Neuronal stem cell (in vitro differentiated cells): ENCODE measurements around the gene UBL7.

ENCODE experiments used
- DNase-seq: peaks from one replicate; pipeline ENCODE4 v3.0.0-alpha.2; 2013; ENCODE audit warnings: low spot score
- H2AFZ ChIP-seq: one replicate; pipeline ENCODE4 v1.6.1; 2013; ENCODE audit warnings: mild to moderate bottlenecking, low read length, inconsistent platforms
- H2AK5ac ChIP-seq: 2 replicates; pipeline ENCODE4 v1.6.1; 2013; ENCODE audit warnings: low read depth, mild to moderate bottlenecking, inconsistent platforms, low read length, moderate library complexity, mixed read lengths
- H2BK120ac ChIP-seq: 2 replicates; pipeline ENCODE4 v1.6.1; 2013; ENCODE audit warnings: low read depth, mild to moderate bottlenecking, inconsistent platforms, low read length, moderate library complexity, mixed read lengths
- H2BK12ac ChIP-seq: one replicate; pipeline ENCODE4 v1.6.1; 2013; ENCODE audit warnings: low read length, inconsistent platforms
- H2BK15ac ChIP-seq: 2 replicates; pipeline ENCODE4 v1.6.1; 2013; ENCODE audit warnings: mild to moderate bottlenecking, low read length, inconsistent platforms, mixed read lengths
- H2BK5ac ChIP-seq: one replicate; pipeline ENCODE4 v1.6.1; 2013; ENCODE audit warnings: inconsistent platforms, mild to moderate bottlenecking, low read length, moderate library complexity
- H3K14ac ChIP-seq: one replicate; pipeline ENCODE4 v1.6.1; 2013; ENCODE audit warnings: low read length, inconsistent platforms
- H3K18ac ChIP-seq: 2 replicates; pipeline ENCODE4 v1.6.1; 2013; ENCODE audit warnings: low read length, inconsistent platforms
- H3K23ac ChIP-seq: 2 replicates; pipeline ENCODE4 v1.6.1; 2013; ENCODE audit warnings: low read depth, mild to moderate bottlenecking, mixed read lengths, low read length, inconsistent platforms; ENCODE audit not compliant: poor library complexity
- H3K27ac ChIP-seq: replicated peaks from 3 replicates; pipeline ENCODE4 v1.5.1; 2013; ENCODE audit warnings: low read length, inconsistent platforms
- H3K27me3 ChIP-seq, 3 experiments: 2 replicates each; pipeline ENCODE4 v1.6.1; 2013; ENCODE audit warnings: low read length in 3 of 3, mild to moderate bottlenecking in 2 of 3, inconsistent platforms in 1 of 3, low read depth in 1 of 3, mixed read lengths in 1 of 3, moderate library complexity in 1 of 3; ENCODE audit not compliant: control insufficient read depth in 3 of 3, insufficient read depth in 3 of 3
- H3K36me3 ChIP-seq, 2 donors: replicated peaks in 1 of 2; 2 replicates each; pipeline ENCODE4 v1.6.1; 2013; ENCODE audit warnings: low read length in 2 of 2; ENCODE audit not compliant: control insufficient read depth in 2 of 2, insufficient read depth in 2 of 2
- H3K4ac ChIP-seq: 2 replicates; pipeline ENCODE4 v1.6.1; 2013; ENCODE audit warnings: inconsistent platforms, mild to moderate bottlenecking, low read length, moderate library complexity
- H3K4me1 ChIP-seq, 2 donors: 1 replicate in 1 of 2; 2 replicates in 1 of 2; pipeline ENCODE4 v1.6.1; 2013; ENCODE audit warnings: low read length in 2 of 2, low read depth in 1 of 2; ENCODE audit not compliant: control insufficient read depth in 2 of 2, insufficient read depth in 1 of 2
- H3K4me2 ChIP-seq: one replicate; pipeline ENCODE4 v1.6.1; 2013; ENCODE audit warnings: mild to moderate bottlenecking, low read length, inconsistent platforms; ENCODE audit not compliant: insufficient read depth, poor library complexity, severe bottlenecking
- H3K4me3 ChIP-seq, 2 donors: 2 replicates each; pipeline ENCODE4 v1.5.1; 2013; ENCODE audit warnings: low read length in 2 of 2, mild to moderate bottlenecking in 2 of 2, inconsistent platforms in 1 of 2, moderate library complexity in 1 of 2
- H3K79me1 ChIP-seq: one replicate; pipeline ENCODE4 v1.6.1; 2013; ENCODE audit warnings: low read depth, mild to moderate bottlenecking, inconsistent platforms, low read length, moderate library complexity
- H3K9ac ChIP-seq: one replicate; pipeline ENCODE4 v1.6.1; 2013; ENCODE audit warnings: mild to moderate bottlenecking, low read depth, low read length, inconsistent platforms; ENCODE audit not compliant: poor library complexity
- H3K9me3 ChIP-seq, 2 donors: replicated peaks in 1 of 2; 2 replicates each; pipeline versions ENCODE3 to v1.6.1; 2013; ENCODE audit warnings: low read length in 2 of 2, mild to moderate bottlenecking in 2 of 2, inconsistent platforms in 1 of 2, low read depth in 1 of 2, mixed read lengths in 1 of 2, moderate library complexity in 1 of 2; ENCODE audit not compliant: control insufficient read depth in 2 of 2, insufficient read depth in 1 of 2
- H4K8ac ChIP-seq: one replicate; pipeline ENCODE4 v1.6.1; 2013; ENCODE audit warnings: low read depth, mild to moderate bottlenecking, inconsistent platforms, low read length, moderate library complexity
- H4K91ac ChIP-seq: one replicate; pipeline ENCODE4 v1.6.1; 2013; ENCODE audit warnings: low read length, low read depth, mild to moderate bottlenecking, inconsistent platforms; ENCODE audit not compliant: poor library complexity
- WGBS, 2 donors: extraction: QIAGEN DNeasy Blood & Tissue Kit; methylation state at CpG; one replicate each; pipeline ENCODE4 v1.1.7; 2013; ENCODE audit warnings: missing lambda C conversion rate in 2 of 2, mixed read lengths in 1 of 2; ENCODE audit not compliant: insufficient read length in 2 of 2, insufficient replicate concordance in 1 of 2; ENCODE audit errors: extremely low coverage in 2 of 2; 5-methylcytosine and 5-hydroxymethylcytosine counted together

The UBL7 gene

GRCh38 chr15:74434263-74435136 lies 26.5 kb downstream of the UBL7 start:
- Histone ChIP-seq H3K9ac (peak overlapping the region; percentile 64), H2AFZ (peak overlapping the region; percentile 94), H3K18ac (peak overlapping the region; percentile 91), H3K27me3 (peaks cover 0 to 36% (median 11%) of the 10 kb centered on the region in 3 experiments), H2BK15ac (peak overlapping the region; percentile 26), H3K27ac (peak overlapping the region; percentile 43), H4K8ac (no peak overlapping the region), H3K36me3 (no peaks in the 10 kb centered on the region), H3K4me2 (peak overlapping the region; percentile 47), H2AK5ac (peak overlapping the region; percentile 49), H2BK5ac (no peak overlapping the region), H3K79me1 (peaks cover 9% of the 10 kb centered on the region), H4K91ac (no peak overlapping the region), H3K23ac (peak overlapping the region; percentile 21), H2BK120ac (no peak overlapping the region), H3K4ac (no peak overlapping the region), H3K14ac (no peak overlapping the region), H3K4me1 (peaks cover 15 to 16% of the 10 kb centered on the region in 2 donors), H3K9me3 (no peaks in the 10 kb centered on the region), H3K4me3 (peak overlapping the region; percentile 58 to 75), H2BK12ac (no peak overlapping the region)
- WGBS, 2 donors, result no CpG with 5 or more reads among the region's 16 CpGs
- no peak for DNase-seq

- Histone ChIP-seq H2AK5ac (peak within 1 kb of the TSS; percentile 73), H3K9me3 (no peaks in the 10 kb centered on the region), H3K9ac (peak within 1 kb of the TSS; percentile 90), H2BK12ac (no peak within 1 kb of the TSS), H3K27ac (peak within 1 kb of the TSS; percentile 43), H2BK120ac (no peak within 1 kb of the TSS), H3K23ac (peak within 1 kb of the TSS; percentile 92), H4K8ac (no peak within 1 kb of the TSS), H3K4me1 (peaks cover 16 to 18% of the 10 kb centered on the region in 2 donors), H3K4me2 (peak within 1 kb of the TSS; percentile 93), H3K79me1 (peaks cover 9% of the 10 kb centered on the region), H2BK15ac (peak within 1 kb of the TSS; percentile 26), H3K27me3 (peaks cover 0 to 36% (median 11%) of the 10 kb centered on the region in 3 experiments), H2BK5ac (no peak within 1 kb of the TSS), H4K91ac (no peak within 1 kb of the TSS), H3K14ac (no peak within 1 kb of the TSS), H2AFZ (peak within 1 kb of the TSS; percentile 94), H3K4me3 (peak within 1 kb of the TSS; percentile 75 to 97), H3K18ac (peak within 1 kb of the TSS; percentile 97), H3K4ac (no peak within 1 kb of the TSS), H3K36me3 (no peaks in the 10 kb centered on the region)
- DNase-seq, result peak; percentile 80
- no CpG with 5 or more reads among the region's 75 CpGs for WGBS, 2 donors
Observed at GRCh38 chr15:74433592-74434262, 27.2 kb downstream of the UBL7 start, which contains the start of gene SEMA7A. SEMA7A (minus strand) TSS chr15:74433958; CDS start chr15:74433918, 40 bp downstream.

GRCh38 chr15:74432968-74433591 lies 27.9 kb downstream of the UBL7 start:
- Histone ChIP-seq H2AFZ (peak overlapping the region; percentile 94), H3K27ac (no peak overlapping the region), H3K4me3 (peak overlapping the region; percentile 75 to 97), H2BK15ac (no peak overlapping the region), H3K4ac (no peak overlapping the region), H2BK12ac (no peak overlapping the region), H3K9me3 (no peaks in the 10 kb centered on the region), H3K23ac (peak overlapping the region; percentile 92), H3K36me3 (no peaks in the 10 kb centered on the region), H3K4me1 (peaks cover 16 to 21% of the 10 kb centered on the region in 2 donors), H3K4me2 (peak overlapping the region; percentile 93), H3K79me1 (peaks cover 9% of the 10 kb centered on the region), H3K18ac (peak overlapping the region; percentile 97), H3K9ac (peak overlapping the region; percentile 90), H2AK5ac (peak overlapping the region; percentile 73), H4K91ac (no peak overlapping the region), H2BK5ac (no peak overlapping the region), H3K14ac (no peak overlapping the region), H2BK120ac (no peak overlapping the region), H4K8ac (no peak overlapping the region), H3K27me3 (peaks cover 0 to 36% (median 11%) of the 10 kb centered on the region in 3 experiments)
- WGBS, 2 donors, result no CpG with 5 or more reads among the region's 64 CpGs
- DNase-seq, result no peak
